HL-60/S4 (cell line): ENCODE measurements around the gene FCGR3A.
"Not testable (repeated sequence)": the region's sequence is repeated elsewhere in the genome, so short reads cannot be mapped to it uniquely, and the experiment has no call there.

Experiments used
- in situ Hi-C: fragments of 300-500 bp; cut with MboI; formaldehyde crosslinking; loops from 2 replicates; pipeline ENCODE4 v1.14.3; 2022; ENCODE audit warnings: low sequenced_read_pairs

Gene FCGR3A

DNA sequence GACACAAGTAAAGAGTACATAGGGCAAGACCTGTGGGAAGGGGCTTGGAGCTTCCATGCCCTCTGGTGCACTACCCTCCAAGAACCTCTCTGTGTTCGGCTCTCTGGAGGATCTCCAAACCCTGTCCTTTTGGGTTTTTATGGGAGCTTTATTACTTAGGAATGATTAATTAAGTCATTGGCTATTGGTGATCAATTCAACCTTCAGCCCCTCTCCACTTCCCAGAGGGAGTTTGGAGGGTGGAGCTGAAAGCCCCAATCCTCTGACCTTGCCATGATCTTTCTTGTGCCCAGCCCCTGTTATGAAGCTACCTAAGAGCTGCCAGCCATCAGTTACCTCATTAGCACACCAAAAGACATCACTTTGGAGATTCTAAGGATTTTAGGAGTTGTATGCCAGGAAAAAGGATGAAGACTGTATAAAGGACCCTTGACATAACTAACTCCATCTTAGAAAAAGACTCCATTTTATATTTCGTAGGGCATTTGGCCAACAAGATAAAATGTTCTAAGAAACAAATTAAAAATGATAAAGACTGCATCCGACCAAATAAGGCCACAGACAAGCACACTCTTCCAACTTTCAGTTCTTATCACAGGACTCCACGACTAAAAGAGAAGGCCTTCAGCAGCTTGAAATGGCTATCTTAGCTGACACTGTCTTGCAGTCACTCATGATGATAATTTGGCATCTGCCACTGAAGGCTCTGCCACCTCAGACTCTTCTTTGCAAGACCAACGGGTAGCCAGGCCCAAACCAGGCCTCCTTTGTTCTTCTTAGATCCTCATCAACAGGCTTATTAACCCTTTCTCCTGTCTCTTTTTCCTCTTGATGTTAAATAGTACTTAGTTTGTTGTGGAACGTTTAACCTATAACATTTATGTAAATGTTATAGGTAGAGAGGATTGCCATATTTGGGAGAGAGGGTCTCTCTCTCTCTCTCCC is 8.2 kb upstream of the FCGR3A start:
- in situ Hi-C loops = not testable (repeated sequence)

DNA sequence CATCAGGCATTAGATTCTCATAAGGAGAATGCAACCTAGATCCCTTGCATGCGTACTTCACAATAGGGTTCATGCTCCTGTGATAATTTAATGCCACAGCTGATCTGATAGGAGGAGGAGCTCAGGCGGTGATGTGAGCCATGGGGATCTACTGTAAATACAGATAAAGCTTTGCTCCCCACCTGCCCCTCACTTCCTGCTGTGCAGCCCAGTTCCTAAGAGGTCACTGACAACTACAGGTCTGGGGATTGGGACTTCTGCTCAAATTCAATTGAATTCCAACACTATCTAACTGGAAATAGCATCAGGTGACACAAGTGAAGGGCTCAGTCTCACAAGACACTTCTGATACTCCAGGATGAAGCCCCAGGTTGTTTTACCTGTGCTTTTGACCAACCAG is 7.4 kb upstream of the FCGR3A start:
- in situ Hi-C loops = not testable (repeated sequence)

DNA sequence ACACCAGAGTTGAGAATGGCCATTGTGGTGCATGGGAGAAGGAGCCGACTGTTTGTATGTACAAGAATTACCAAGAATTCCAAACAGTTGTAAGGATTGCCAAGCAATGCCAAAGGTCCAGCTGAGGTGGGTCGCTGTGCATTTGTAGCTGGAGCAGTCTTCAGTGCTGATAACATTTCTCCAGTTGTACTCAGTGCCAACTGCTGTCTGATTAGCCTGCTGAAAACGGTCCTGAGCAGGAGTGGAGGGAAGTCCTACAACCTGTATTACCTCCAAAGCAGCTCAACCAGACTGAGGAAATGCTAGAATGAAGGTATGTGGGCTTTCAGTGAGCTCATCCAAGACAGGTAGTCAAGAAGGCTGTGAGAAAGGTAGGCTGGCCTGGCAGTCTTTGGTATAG is 6.5 kb upstream of the FCGR3A start:
- in situ Hi-C loops = not testable (repeated sequence)

DNA sequence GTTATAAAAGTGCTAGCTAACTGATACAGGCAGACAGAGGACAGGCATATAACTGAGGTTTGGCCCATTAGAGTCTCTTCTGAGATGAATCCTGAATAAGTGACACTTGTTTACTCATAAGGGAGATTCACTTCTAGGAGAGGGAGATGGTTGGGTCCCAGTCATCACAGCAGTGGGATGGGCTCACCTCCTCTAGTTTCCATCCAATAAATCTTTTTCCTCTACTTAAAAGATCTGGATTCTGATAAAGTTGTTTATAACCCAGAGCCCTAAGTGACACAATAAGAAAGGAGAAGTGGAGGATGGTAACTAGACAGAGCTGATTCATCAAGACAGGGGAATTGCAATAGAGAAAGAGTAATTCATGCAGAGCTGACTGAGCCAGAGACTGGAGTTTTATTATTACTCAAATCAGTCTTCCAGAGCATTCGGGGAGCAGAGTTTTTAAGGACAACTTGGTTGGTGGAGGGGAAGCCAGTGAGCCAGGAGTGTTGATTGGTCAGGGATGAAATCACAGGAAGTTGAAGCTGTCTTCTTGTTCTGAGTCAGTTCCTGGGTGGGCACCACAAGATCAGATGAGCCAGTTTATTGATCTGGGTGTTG is 5.3 kb upstream of the FCGR3A start:
- in situ Hi-C loops = not testable (repeated sequence)

DNA sequence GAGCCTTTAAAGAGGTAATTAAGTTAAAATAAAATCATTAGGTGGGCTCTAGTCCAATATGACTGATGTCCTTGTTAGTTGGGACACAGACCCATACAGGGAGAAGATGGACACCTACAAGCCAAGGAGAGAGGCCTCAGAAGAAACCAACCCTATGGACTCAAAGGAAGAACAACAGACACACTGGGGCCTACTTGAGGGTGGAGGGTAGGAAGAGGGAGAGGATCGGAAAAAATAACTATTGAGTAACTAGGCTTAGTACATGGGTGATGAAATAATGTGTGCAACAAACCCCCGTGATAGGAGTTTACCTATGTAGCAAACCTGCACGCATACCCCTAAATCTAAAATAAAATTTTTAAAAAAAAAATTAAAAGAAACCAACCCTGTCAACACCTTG is 4.7 kb upstream of the FCGR3A start:
- in situ Hi-C loops = not testable (repeated sequence)

DNA sequence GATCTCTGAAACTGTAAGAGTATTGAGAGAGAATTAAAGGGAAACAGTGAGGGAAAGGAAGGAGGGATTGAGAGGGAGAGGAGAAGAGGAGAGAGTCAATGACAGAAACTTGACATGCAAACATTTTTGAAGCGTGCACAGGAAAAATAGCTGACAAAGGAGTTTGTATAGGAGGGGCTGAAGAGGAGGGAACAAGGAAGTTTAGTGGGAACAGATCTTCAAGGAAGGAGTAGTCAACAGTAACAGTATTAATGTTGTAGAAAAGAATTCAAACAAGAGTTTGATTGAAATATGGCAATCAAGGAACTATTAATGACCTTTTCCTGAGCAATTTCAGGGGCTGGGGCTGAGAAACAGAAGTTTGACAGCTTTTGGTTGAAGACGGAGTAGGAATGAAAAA is 4.0 kb upstream of the FCGR3A start:
- in situ Hi-C loops = not testable (repeated sequence)

DNA sequence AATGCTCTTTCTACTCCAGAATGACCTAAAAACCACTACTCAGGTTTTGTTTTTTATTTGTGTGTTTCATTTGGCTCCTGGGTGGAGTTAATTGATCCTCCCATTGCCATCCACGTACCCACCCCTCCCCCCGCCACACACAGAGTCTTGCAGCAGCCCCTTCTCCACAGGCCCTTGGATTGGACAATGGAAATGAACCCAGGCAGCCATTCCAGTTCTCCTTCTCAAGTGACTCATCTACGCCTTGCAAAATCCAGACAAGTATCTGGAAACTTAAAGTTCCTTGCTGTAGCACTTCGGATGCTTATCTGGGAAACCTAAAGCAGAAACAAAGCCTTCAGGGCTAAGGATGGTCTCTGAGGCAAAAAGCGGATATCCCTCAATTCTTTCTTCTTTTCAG is 1.3 kb upstream of the FCGR3A start:
- in situ Hi-C loops = not testable (repeated sequence)

DNA sequence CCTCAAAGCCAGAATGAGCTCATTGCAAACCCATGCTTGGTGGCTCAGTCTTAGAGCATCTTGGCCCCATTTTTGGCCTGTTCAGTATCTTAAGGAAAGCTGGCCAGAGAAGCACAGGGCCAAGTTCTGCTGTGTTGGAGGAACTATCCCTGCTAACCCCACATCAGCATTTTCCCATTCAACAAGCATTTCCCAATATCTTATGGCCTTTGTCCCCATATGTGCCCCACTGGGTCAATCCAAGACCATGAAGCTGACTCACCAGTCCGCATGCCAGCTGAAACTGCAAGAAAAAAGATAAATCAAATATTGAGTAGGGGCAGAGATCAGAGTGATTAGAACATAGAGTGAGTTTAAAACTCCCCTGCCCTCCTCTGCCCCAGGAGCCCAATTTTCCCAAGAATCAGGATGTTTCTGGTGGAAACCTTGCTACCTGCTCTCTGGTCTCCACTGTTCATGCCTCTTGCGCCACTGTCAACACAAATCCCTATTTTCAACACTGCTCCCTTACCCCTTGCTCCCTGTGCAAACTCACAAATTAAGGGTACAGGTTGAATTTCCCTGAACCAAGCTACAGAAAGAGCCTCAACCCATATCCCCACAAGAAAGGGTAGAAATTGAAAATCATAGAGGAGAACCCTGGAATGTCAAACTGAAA is 740 bp downstream of the FCGR3A start:
- in situ Hi-C loops = not testable (repeated sequence)

DNA sequence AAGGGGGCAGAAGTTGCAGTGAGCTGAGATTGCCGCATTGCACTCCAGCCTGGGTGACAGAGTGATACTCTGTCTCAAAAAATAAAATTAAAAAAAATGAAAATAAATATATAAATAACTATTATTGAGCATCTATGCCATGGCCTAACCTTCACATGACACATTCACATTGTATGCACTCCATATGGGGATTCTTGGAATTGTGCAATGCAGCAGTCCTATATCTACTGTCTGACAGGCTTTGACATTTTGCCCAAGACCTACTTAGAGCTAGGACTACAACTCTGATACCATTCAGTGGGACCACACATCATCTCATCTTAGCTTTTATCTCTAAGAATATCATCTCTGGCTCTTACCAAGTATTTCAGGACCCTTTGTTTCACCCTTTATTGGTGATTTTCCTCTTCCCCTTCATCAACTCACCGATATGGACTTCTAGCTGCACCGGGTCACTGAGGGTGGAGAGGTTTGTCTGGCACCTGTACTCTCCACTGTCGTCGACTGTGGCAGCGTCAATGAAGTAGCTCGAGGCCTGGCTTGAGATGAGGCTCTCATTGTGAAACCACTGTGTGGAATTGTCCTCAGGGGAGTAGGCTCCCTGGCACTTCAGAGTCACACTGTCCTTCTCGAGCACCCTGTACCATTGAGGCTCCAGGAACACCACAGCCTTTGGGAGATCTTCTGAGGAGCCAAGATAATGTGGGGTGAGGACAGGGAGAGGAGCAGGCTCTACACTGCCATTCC is 1.4 kb downstream of the FCGR3A start:
- in situ Hi-C loops = not testable (repeated sequence)

DNA sequence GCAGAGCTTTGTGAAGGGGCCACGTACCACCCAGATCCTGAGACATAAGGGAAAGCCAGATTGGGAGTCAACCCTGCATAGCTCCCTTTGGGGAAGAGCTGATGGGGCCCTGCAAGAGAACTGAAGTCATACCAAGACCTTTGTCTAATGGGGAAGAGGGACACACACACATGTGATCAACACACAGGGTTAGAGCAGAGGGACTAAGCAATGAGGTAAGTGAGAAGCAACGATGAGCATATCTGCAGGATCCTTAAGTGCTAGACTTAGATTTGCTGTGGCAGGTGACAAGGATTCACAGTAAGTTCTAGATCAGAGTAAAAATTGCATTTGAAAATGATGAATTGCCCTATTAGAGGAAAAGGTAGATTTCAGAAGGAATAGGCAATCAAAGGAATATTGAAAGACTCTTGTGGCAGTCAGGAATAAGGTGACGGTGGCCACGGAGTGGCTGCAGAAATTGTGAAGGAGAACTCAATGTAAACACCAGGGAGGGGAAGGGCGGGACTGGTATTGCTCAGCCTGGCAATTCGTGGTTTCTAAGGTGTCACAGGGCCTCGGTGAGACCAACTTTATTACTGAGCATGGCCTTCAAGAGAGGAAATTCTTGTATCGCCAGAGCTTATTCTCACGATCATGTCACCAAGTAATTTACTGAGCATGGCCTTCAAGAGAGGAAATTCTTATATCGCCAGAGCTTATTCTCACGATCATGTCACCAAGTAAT is 4.5 kb downstream of the FCGR3A start:
- in situ Hi-C loops = not testable (repeated sequence)

DNA sequence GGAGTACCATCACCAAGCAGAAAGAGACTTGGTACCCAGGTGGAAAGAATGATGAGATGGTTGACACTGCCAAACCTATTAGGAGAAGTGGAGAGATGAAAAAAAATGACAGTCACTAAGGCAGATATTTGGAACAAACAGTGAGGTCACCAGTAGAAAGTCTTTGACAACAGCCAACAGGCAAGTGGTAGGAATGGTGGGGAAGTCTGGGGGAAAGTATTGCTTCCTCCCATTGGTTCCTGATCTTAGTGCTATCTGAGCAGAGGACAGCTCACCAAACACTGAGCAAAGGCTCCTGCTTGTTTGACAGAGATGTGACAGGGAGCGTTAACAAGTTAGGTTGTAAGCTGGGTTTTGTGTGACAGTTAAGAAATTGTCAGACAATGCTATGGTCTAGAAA is 6.5 kb downstream of the FCGR3A start:
- in situ Hi-C loops = not testable (repeated sequence)

DNA sequence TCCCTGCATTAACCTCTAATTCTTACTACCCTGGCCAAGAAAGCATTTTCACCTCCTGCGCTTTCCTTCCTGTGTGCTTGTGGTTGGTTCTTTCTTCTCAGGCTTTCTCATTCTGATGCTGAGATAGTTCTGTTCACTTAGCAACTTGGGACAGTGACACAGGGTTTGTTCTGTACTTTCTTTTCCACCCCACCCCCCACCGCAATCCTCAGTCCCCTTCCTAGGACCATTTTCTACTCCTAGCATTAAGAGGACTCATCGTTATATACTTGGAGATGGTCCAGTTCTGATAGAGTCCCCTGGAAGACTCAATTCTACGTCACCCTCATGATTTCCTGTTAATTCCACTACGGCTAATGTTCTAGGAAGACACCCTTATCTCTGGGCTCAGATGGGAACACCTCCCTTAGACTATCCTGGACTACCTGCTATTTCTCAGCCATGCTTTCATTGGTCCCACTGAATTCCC is 7.5 kb downstream of the FCGR3A start:
- in situ Hi-C loops = not testable (repeated sequence)

DNA sequence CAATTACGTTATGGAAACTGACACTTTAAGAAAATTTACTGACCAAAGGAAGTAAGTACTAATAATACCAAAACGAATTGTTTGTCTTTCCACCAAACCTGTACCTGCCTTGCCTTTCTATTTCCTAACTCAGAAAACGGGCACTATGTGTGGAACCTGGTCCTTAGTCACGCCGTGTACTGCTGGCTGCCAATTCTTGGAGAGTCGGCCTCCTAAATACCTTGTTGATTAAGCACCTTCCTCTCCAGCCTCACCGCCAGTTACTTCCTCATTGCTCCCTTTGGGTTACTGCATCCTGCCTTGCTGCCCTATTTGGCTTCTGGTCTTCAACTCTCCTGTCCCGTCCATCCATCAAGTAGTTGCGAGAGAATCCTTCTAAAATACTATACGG is 9.1 kb downstream of the FCGR3A start:
- in situ Hi-C loops = not testable (repeated sequence)

DNA sequence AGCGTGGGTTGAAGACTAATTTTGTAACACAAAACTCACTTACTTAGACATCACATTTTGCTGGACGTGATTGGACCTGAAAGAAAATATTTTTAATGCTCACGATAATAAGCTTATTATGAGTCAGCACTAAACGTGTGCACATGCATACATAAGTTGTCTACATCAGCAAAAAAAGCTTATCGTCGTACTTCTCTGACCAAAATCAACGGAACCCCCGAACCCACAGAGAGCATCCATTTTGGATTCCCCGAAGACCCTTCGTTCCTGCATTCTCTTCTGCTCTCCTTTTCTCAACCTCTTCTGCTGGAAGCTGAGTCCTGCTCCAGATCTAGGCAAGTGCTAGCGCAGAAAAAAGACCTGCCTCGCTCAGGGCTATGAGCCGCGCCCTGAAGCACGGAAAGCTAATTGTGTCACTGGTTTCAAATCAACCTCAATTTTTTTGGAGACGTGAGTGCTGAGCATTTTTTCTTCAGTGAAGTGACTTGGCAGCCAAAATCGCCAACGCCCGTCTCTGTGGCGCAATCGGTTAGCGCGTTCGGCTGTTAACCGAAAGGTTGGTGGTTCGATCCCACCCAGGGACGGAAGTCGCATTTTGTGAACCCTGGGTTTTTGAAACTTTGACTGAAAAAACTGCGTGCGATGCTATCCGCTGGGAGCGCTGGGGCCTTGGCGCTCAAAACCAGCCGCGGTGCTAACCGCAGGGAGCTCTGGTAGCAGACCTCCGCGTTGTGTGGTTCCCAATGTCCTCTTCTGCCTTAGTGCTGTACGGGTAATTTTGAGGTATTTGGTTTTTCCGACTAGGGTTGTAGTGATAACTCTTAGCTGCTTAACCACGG is 9.7 kb downstream of the FCGR3A start:
- in situ Hi-C loops = not testable (repeated sequence)

DNA sequence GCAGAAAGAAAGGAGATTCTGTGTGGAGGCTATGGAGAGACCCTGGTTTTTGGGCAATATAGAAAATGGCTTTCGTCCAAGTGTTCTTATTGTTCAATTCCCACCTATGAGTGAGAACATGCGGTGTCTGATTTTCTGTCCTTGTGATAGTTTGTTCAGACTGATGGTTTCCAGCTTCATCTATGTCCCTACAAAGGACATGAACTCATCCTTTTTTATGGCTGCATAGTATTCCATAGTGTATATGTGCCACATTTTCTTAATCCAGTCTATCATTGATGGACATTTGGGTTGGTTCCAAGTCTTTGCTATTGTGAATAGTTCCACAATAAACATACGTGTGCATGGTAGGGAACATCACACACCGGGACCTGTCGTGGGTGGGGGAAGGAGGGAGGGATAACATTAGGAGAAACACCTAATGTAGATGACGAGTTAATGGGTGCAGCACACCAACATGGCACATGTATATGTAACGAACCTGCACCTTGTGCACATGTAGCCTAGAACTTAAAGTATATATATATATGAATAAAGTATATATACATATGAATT is 10.6 kb downstream of the FCGR3A start:
- in situ Hi-C loops = not testable (repeated sequence)

DNA sequence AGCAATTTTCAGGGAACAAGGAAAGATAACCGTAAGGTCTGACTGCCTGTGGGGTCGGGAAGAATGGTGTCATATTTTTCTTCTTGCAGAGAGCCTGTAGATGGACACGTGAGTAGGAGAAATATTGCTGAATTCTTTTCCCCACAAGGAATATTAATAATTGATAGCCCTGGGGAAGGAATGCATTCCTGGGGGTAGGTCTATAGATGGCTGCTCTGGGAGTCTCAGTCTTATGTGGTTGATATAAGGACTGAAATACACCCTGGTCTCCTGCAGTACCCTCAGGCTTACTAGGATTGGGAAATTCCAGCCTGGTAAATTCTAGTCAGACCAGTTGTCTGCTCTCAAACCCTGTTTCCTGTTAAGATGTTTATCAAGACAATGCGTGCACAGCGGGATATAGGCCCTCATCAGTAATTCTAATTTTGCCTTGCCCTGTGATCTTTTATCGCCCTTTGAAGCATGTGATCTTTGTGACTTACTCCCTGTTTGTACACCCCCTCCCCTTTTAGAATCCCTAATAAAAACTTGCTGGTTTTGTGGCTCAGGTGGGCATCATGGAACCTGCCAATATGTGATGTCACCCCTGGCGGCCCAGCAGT is 12.4 kb downstream of the FCGR3A start:
- in situ Hi-C loops = not testable (repeated sequence)

DNA sequence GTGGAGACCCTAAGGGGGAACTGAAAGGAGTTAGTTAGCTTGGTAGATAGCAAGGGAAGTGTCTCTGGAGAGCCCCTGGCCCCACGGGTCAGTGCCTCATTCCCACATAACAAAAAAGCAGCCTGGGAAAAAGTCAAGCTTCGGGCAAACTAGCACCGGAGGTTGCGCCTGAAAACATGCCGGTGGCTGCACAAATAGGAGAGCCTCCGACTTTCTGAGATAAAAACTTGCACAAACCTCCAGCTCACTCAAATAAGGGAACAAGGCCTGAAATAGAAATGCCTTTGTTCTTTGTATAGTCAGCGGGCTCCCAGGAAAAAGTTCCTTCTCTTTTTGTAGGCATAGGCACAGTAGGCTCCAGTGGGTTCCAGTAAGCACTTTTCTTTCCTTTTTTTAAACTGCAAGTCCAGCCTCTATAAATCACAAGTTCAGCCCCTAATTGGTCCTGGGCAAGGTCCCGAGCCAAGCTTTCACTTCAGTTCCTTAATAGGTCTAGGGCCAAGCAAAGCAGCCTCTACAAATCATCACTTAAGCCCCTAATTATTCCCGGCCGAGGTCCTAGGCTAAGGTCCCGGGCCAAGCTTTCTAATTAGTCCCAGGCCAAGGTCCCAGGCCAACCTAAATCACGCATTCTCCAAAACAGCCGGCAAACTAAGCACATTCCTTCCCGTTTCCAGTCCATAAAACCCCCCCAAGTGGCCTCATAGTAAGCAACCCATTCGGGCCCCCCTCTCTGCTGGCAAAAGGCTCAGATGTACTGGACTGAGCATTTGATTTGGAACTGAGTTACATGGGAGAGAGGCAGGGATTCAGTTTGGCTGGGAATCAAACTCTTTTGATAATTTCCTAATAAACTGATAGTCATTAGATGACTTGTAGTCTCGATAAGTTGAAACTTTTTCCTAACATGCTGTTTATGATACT is 16.7 kb downstream of the FCGR3A start:
- in situ Hi-C loops = not testable (repeated sequence)
